AG04450 (cell line): ENCODE measurements around the gene BTNL8. TPM values are rescaled to one million over a fixed set of nuclear protein-coding genes. Genes with fewer than 3 reads are reported as not detected.

ENCODE experiments used
- CTCF ChIA-PET: fragments of 300-600, 350-600 bp; formaldehyde crosslinking; extraction: SDS; loops from one replicate; lab custom pipeline; 2022; ENCODE audit warnings: antibody characterized with exemption, inconsistent platforms; lab: Charles Lee
- POLR2A ChIA-PET: fragments of 350-600 bp; formaldehyde crosslinking; extraction: SDS; loops from one replicate; lab custom pipeline; 2021; ENCODE audit warnings: antibody characterized with exemption, inconsistent platforms; lab: Yijun Ruan, JAX
- DNase-seq: peaks from one replicate; pipeline ENCODE4 v3.0.0-alpha.2; 2011; ENCODE audit warnings: low read depth, low spot score
- H3K27ac ChIP-seq: one replicate; pipeline ENCODE4 v1.5.1; 2012; ENCODE audit warnings: low read depth, low read length, control low read depth
- H3K27me3 ChIP-seq: one replicate; pipeline ENCODE4 v1.6.0; 2012; ENCODE audit warnings: low read length; ENCODE audit not compliant: control insufficient read depth, insufficient read depth
- H3K4me3 ChIP-seq: 2 replicates; pipeline ENCODE4 v1.5.1; 2011; ENCODE audit warnings: mild to moderate bottlenecking, low read depth, low read length, control low read depth
- H3K9me3 ChIP-seq: 2 replicates; pipeline ENCODE4 v1.5.1; 2012; ENCODE audit warnings: low read length; ENCODE audit not compliant: control insufficient read depth, insufficient read depth
- polyA plus RNA-seq: library from polyadenylated mRNA; depleted of rRNA; stranded (reverse); fragments of >200 nt; gene quantifications from 2 replicates; pipeline ENCODE4 v1.2.3, GENCODE V29; 2011
- TF ChIP-seq, protein P1 (sequence below): IDR thresholded peaks from 2 replicates; pipeline ENCODE4 v1.5.1; 2011; ENCODE audit warnings: low read depth, low read length, control low read depth, inconsistent platforms

The BTNL8 gene
- polyA plus RNA-seq, 1 experiment, result not detected

- H3K27ac ChIP-seq, result no peak overlapping the region
- ChIA-PET POLR2A (no interaction called here), CTCF (no interaction called here)
Measured at GRCh38 chr5:180970875-180971274, 71.9 kb downstream of the BTNL8 start.

GRCh38 chr5:180974612-180975315 lies 75.8 kb downstream of the BTNL8 start:
- CTCF ChIA-PET, result no interaction called here

More at GRCh38 chr5:180970875-180971274, 71.9 kb downstream of the BTNL8 start:
- no peak for DNase-seq
- no peaks in the 10 kb centered on the region for H3K27me3 ChIP-seq
- TF ChIP-seq, protein P1, sequence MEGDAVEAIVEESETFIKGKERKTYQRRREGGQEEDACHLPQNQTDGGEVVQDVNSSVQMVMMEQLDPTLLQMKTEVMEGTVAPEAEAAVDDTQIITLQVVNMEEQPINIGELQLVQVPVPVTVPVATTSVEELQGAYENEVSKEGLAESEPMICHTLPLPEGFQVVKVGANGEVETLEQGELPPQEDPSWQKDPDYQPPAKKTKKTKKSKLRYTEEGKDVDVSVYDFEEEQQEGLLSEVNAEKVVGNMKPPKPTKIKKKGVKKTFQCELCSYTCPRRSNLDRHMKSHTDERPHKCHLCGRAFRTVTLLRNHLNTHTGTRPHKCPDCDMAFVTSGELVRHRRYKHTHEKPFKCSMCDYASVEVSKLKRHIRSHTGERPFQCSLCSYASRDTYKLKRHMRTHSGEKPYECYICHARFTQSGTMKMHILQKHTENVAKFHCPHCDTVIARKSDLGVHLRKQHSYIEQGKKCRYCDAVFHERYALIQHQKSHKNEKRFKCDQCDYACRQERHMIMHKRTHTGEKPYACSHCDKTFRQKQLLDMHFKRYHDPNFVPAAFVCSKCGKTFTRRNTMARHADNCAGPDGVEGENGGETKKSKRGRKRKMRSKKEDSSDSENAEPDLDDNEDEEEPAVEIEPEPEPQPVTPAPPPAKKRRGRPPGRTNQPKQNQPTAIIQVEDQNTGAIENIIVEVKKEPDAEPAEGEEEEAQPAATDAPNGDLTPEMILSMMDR, result no peak
- peaks cover 16% of the 10 kb centered on the region for H3K9me3 ChIP-seq
- no peak overlapping the region for H3K4me3 ChIP-seq

DNA sequence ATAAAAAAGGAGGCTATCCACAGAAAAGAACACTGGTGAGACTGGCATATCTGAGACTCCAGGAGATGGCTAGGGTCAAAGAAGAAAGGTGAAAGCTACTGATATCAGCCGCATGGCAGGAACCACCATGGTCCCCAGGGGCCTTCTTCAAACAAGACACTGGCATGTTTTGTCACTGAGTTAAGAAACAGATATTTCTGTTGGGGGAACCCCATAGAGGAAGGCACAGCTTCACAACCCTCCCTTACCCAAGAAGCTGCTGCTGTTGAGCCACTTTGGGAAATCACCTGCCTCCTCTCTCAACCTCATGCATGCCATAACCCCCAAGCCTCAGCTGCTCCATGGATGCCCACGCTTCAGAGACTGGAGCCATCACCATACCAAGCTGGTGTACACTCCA lies 76.4 kb downstream of the BTNL8 start:
- DNase-seq, result no peak
- H3K27me3 ChIP-seq, result no peaks in the 10 kb centered on the region
- POLR2A ChIA-PET, result no interaction called here
- H3K9me3 ChIP-seq, result peaks cover 4% of the 10 kb centered on the region; the same call in 1 of the 2 replicates
- H3K4me3 ChIP-seq, result no peak overlapping the region
- CTCF ChIA-PET, result no interaction called here
- H3K27ac ChIP-seq, result no peak overlapping the region
- TF ChIP-seq, protein P1, result no peak

More at GRCh38 chr5:180974612-180975315, 75.8 kb downstream of the BTNL8 start:
- no peak for DNase-seq
- Histone ChIP-seq H3K27ac (no peak overlapping the region), H3K27me3 (no peaks in the 10 kb centered on the region), H3K9me3 (peaks cover 10% of the 10 kb centered on the region; the same call in 1 of the 2 replicates), H3K4me3 (no peak overlapping the region)
- TF ChIP-seq, protein P1, result no peak
- POLR2A ChIA-PET, result no interaction called here

DNA sequence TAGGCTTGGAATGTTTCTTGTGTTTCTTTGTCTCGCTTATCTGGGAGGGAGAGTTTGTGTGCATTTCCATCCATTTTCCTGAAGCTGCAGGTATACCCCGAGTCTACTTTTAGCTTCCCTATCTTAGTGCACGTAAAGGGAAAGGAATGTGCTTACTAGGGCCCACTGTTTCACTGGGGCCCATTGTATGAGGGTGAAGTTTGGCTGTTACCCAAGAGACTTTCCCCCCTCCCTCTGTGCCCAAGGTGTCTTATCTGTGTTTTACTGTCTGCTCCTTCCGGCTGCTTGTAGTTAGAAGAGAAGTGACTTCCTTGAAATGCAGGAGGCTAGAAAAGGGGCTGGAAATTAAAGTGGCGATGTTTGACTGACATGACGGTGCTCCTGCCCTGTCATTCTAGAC lies 77.6 kb downstream of the BTNL8 start:
- ChIA-PET CTCF (no interaction called here), POLR2A (no interaction called here)
- H3K9me3 ChIP-seq, result peaks cover 4% of the 10 kb centered on the region
- no peaks in the 10 kb centered on the region for H3K27me3 ChIP-seq
- H3K4me3 ChIP-seq, result no peak overlapping the region
- TF ChIP-seq, protein P1, result no peak
- H3K27ac ChIP-seq, result no peak overlapping the region
- DNase-seq, result no peak

GRCh38 chr5:180977852-180978251 lies 78.9 kb downstream of the BTNL8 start:
- H3K27me3 ChIP-seq, result no peaks in the 10 kb centered on the region
- ChIA-PET CTCF (no interaction called here), POLR2A (no interaction called here)
- no peak overlapping the region for H3K4me3 ChIP-seq
- no peak overlapping the region for H3K27ac ChIP-seq
- TF ChIP-seq, protein P1, result no peak
- peaks cover 10% of the 10 kb centered on the region for H3K9me3 ChIP-seq
- no peak for DNase-seq
